Erythroblast (primary cell): ENCODE data around the gene PSMC5.
"Not testable (repeated sequence)": the region's sequence is repeated elsewhere in the genome, so short reads cannot be mapped to it uniquely, and the experiment has no call there.

Experiments
- DNase-seq, 2 experiments: peaks; one replicate each; lab custom pipeline; 2025; lab: John Stamatoyannopoulos, UW
- GATA1 ChIP-seq: IDR thresholded peaks from 2 replicates; pipeline ENCODE4 v1.6.1; 2011; ENCODE audit warnings: low read depth, mild to moderate bottlenecking, control low read depth, low read length, moderate library complexity
- POLR2A ChIP-seq: IDR thresholded peaks from 2 replicates; pipeline ENCODE4 v1.6.1; 2011; ENCODE audit warnings: mild to moderate bottlenecking, low read length

The PSMC5 gene

GRCh38 chr17:63855185-63855584 lies 28.0 kb downstream of the PSMC5 start:
- no peak for DNase-seq
- TF ChIP-seq POLR2A (no peak), GATA1 (no peak)

- DNase-seq: not testable (repeated sequence)
These were observed 29.2 kb downstream of the PSMC5 start for GRCh38 chr17:63856425-63856824.

- no peak for DNase-seq
- TF ChIP-seq GATA1 (no peak), POLR2A (no peak)
These were observed 32.0 kb downstream of the PSMC5 start for GRCh38 chr17:63859257-63859656.

- not testable (repeated sequence) for DNase-seq
These were observed 39.4 kb downstream of the PSMC5 start for GRCh38 chr17:63866625-63867024.

GRCh38 chr17:63869491-63870291 lies 42.5 kb downstream of the PSMC5 start:
- peak in 1 of 2 experiments; percentile 46 for DNase-seq

- not testable (repeated sequence) for DNase-seq
These were observed 43.0 kb downstream of the PSMC5 start for GRCh38 chr17:63870292-63870665.

GRCh38 chr17:63871646-63872365 lies 44.6 kb downstream of the PSMC5 start:
- DNase-seq: not testable (repeated sequence)

- not testable (repeated sequence) for DNase-seq
These were observed 46.3 kb downstream of the PSMC5 start, which contains the start of gene CSH2 for GRCh38 chr17:63873577-63873976. TSS of gene CSH2 (minus strand) at chr17:63873677. CDS start at chr17:63873614, 63 bp downstream.

GRCh38 chr17:63874061-63874626 lies 46.9 kb downstream of the PSMC5 start:
- not testable (repeated sequence) for DNase-seq

- DNase-seq: not testable (repeated sequence)
These were observed 47.5 kb downstream of the PSMC5 start for GRCh38 chr17:63874693-63875092.

GRCh38 chr17:63878413-63878812 lies 51.2 kb downstream of the PSMC5 start:
- not testable (repeated sequence) for DNase-seq

GRCh38 chr17:63880706-63881105 lies 53.5 kb downstream of the PSMC5 start:
- TF ChIP-seq GATA1 (no peak), POLR2A (no peak)
- DNase-seq: no peak

GRCh38 chr17:63881337-63881736 lies 54.1 kb downstream of the PSMC5 start:
- DNase-seq: not testable (repeated sequence)
